ENCODE data around the gene PLOD1. TPM values are rescaled to one million over a fixed set of nuclear protein-coding genes. Genes with fewer than 3 reads are reported as not detected.
"Not testable (repeated sequence)": the region's sequence is repeated elsewhere in the genome, so short reads cannot be mapped to it uniquely, and the experiment has no call there.

The PLOD1 gene
- total and polyA plus RNA-seq, 4 donors = 48.0 to 82.9 (median 63.9) TPM

- H3K27me3 ChIP-seq (ENCODE audit: control insufficient read depth in 4 of 4, insufficient read depth in 4 of 4, low read length in 3 of 4) = no peaks in the 10 kb centered on the region
- no peak overlapping the region for H3K27ac ChIP-seq (ENCODE audit: low read depth in 1 of 2, low read length in 2 of 2)
- no peaks in the 10 kb centered on the region for H3K36me3 ChIP-seq (ENCODE audit: control insufficient read depth in 4 of 4, insufficient read depth in 3 of 4, low read depth in 1 of 4, low read length in 3 of 4)
- no peak overlapping the region for H3K4me3 ChIP-seq (ENCODE audit: low read depth in 1 of 3, low read length in 3 of 3)
- TF ChIP-seq REST (IDR thresholded peaks at IDR 0.05) (no peak), NR2F2 (IDR thresholded peaks at IDR 0.05) (no peak), RAD21 (IDR thresholded peaks at IDR 0.05) (no peak), HNF4A (conservative IDR thresholded peaks at IDR 0.05) (no peak), MAX (IDR thresholded peaks at IDR 0.05) (no peak), SP1 (IDR thresholded peaks at IDR 0.05) (no peak), ZBTB33 (IDR thresholded peaks at IDR 0.05) (no peak), HNF4G (IDR thresholded peaks at IDR 0.05) (no peak), GABPA (IDR thresholded peaks at IDR 0.05 in 1 of 2, conservative IDR thresholded peaks at IDR 0.05 in 1 of 2) (no peak), FOXA2 (IDR thresholded peaks at IDR 0.05) (no peak), JUND (IDR thresholded peaks at IDR 0.05) (no peak), CTCF (IDR thresholded peaks at IDR 0.05; ENCODE audit: low read depth, low read length, missing input control) (no peak), RXRA (IDR thresholded peaks at IDR 0.05) (no peak), TAF1 (conservative IDR thresholded peaks at IDR 0.05) (no peak)
- no peak overlapping the region for H3K9ac ChIP-seq (ENCODE audit: low read depth in 1 of 2, low read length in 2 of 2)
- WGBS = 94% methylated on average over 7 of the region's 7 CpGs
- peaks cover 1 to 14% (median 7%) of the 10 kb centered on the region in 4 donors for H3K4me1 ChIP-seq (ENCODE audit: control insufficient read depth in 4 of 4, insufficient read depth in 4 of 4, low read length in 3 of 4)
- no peaks in the 10 kb centered on the region for H3K9me3 ChIP-seq (ENCODE audit: control insufficient read depth in 4 of 4, low read length in 3 of 4)
- no peak for DNase-seq (ENCODE audit: low spot score)
Observed at GRCh38 chr1:11912000-11912399, 22.5 kb upstream of the PLOD1 start.

- 83% methylated on average over 21 of the region's 21 CpGs for WGBS
- not testable (repeated sequence) for DNase-seq (ENCODE audit: low spot score); H3K27ac ChIP-seq (ENCODE audit: low read depth in 1 of 2, low read length in 2 of 2); H3K27me3 ChIP-seq (ENCODE audit: control insufficient read depth in 4 of 4, insufficient read depth in 4 of 4, low read length in 3 of 4); H3K4me3 ChIP-seq (ENCODE audit: low read depth in 1 of 3, low read length in 3 of 3); H3K9me3 ChIP-seq (ENCODE audit: control insufficient read depth in 4 of 4, low read length in 3 of 4); H3K9ac ChIP-seq (ENCODE audit: low read depth in 1 of 2, low read length in 2 of 2); H3K36me3 ChIP-seq (ENCODE audit: control insufficient read depth in 4 of 4, insufficient read depth in 3 of 4, low read depth in 1 of 4, low read length in 3 of 4)
- H3K4me1 ChIP-seq (ENCODE audit: control insufficient read depth in 4 of 4, insufficient read depth in 4 of 4, low read length in 3 of 4) = peaks cover 1 to 14% (median 6%) of the 10 kb centered on the region in 4 donors
Observed at GRCh38 chr1:11912482-11913216, 21.9 kb upstream of the PLOD1 start.
